GM12878 (cell line): ENCODE measurements around the gene CLCN2.

Experiments
- BACH1 ChIP-seq: fragments of 450-650 bp; IDR thresholded peaks from 2 replicates; pipeline ENCODE4 v1.6.1; 2017; ENCODE audit warnings: mild to moderate bottlenecking, borderline replicate concordance
- BCL11A ChIP-seq: IDR thresholded peaks from 2 replicates; pipeline ENCODE4 v1.6.1; 2011; ENCODE audit warnings: low read depth, low read length
- CTCF ChIP-seq, 3 experiments: IDR thresholded peaks in 2 of 3; conservative IDR thresholded peaks in 1 of 3; 2 replicates each; pipeline ENCODE4 v1.5.1; 2011; ENCODE audit warnings: low read depth in 3 of 3, low read length in 3 of 3, mild to moderate bottlenecking in 3 of 3, control low read depth in 2 of 3, moderate library complexity in 2 of 3, inconsistent platforms in 1 of 3, mixed read lengths in 1 of 3; ENCODE audit not compliant: control insufficient read depth in 2 of 3, insufficient read depth in 1 of 3; ENCODE audit errors: extremely low read depth in 1 of 3
- EZH2 ChIP-seq: IDR thresholded peaks from 2 replicates; pipeline ENCODE4 v1.6.1; 2012; ENCODE audit warnings: low read depth, mild to moderate bottlenecking, control low read depth, inconsistent platforms, low read length, borderline replicate concordance; ENCODE audit not compliant: control insufficient read depth
- IRF5 ChIP-seq: fragments of 450-650 bp; IDR thresholded peaks from 2 replicates; pipeline ENCODE4 v1.6.1; 2017; ENCODE audit warnings: borderline replicate concordance
- MXI1 ChIP-seq: fragments of 150-350 bp; IDR thresholded peaks from 2 replicates; pipeline ENCODE4 v1.6.1; 2011; ENCODE audit warnings: low read depth, mild to moderate bottlenecking, inconsistent platforms, low read length, improper control_type of control experiment
- POLR2A ChIP-seq: IDR thresholded peaks from 2 replicates; pipeline ENCODE4 v1.6.1; 2011; ENCODE audit warnings: low read depth, mild to moderate bottlenecking, low read length
- REST ChIP-seq: IDR thresholded peaks from 2 replicates; pipeline ENCODE4 v1.6.1; 2012; ENCODE audit warnings: mild to moderate bottlenecking, low read depth, low read length
- RFX5 ChIP-seq: IDR thresholded peaks from 2 replicates; pipeline ENCODE4 v1.6.1; 2011; ENCODE audit warnings: low read depth, low read length, improper control_type of control experiment
- SRF ChIP-seq, 2 experiments: IDR thresholded peaks; 2 replicates each; pipeline ENCODE4 v1.6.1; 2011; ENCODE audit warnings: low read depth in 2 of 2, low read length in 2 of 2, mild to moderate bottlenecking in 1 of 2, moderate library complexity in 1 of 2
- ZNF24 ChIP-seq: fragments of 450-650 bp; IDR thresholded peaks from 2 replicates; pipeline ENCODE4 v1.6.1; 2017; ENCODE audit warnings: antibody characterized with exemption, mild to moderate bottlenecking
- ZNF592 ChIP-seq: fragments of 450-650 bp; IDR thresholded peaks from 2 replicates; pipeline ENCODE4 v1.6.1; 2017; ENCODE audit warnings: mild to moderate bottlenecking, moderate library complexity
- TF ChIP-seq, protein P1 (sequence below): IDR thresholded peaks from 2 replicates; pipeline ENCODE4 v1.6.1; 2012; ENCODE audit warnings: low read depth, low read length, improper control_type of control experiment
- TF ChIP-seq, protein P2 (sequence below): IDR thresholded peaks from 2 replicates; pipeline ENCODE4 v1.6.1; 2011; ENCODE audit warnings: low read depth, mild to moderate bottlenecking, low read length, moderate library complexity, borderline replicate concordance; ENCODE audit errors: extremely low read depth

DNA sequence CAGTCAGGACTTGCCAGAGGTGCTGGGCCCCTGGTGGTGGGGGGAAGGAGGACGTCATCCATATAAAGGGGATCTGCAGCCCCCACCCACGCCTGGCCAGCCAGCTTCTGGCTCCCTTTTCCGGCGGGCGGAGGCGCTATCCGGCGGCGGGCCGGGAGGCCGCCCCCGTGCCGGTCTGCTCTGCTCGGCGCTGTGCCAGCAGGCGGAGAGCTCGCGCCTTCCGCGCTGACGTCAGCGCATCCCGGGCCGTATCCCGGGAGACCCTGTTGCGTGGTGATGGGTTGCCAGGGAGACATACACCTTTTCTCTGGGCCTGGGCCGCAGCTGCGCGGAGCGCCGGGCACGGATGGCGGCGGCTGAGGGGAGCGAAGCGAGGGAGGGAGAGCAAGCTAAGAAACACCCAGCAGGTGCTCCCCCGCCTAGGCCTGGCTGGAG lies 22.9 kb downstream of the CLCN2 start:
- TF ChIP-seq ZNF24 (no peak), ZNF592 (no peak), RFX5 (no peak), IRF5 (no peak), EZH2 (no peak), BACH1 (no peak), CTCF (IDR thresholded peaks at IDR 0.05 in 2 of 3, conservative IDR thresholded peaks at IDR 0.05 in 1 of 3; ENCODE audit: control insufficient read depth in 2 of 3, extremely low read depth in 1 of 3, insufficient read depth in 1 of 3, low read depth in 3 of 3, low read length in 3 of 3) (no peak), POLR2A (no peak), BCL11A (no peak), MXI1 (no peak), SRF (IDR thresholded peaks at IDR 0.05; ENCODE audit: low read depth in 2 of 2, low read length in 2 of 2) (no peak), REST (no peak)
- TF ChIP-seq, protein P1, sequence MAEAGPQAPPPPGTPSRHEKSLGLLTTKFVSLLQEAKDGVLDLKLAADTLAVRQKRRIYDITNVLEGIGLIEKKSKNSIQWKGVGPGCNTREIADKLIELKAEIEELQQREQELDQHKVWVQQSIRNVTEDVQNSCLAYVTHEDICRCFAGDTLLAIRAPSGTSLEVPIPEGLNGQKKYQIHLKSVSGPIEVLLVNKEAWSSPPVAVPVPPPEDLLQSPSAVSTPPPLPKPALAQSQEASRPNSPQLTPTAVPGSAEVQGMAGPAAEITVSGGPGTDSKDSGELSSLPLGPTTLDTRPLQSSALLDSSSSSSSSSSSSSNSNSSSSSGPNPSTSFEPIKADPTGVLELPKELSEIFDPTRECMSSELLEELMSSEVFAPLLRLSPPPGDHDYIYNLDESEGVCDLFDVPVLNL = no peak
- TF ChIP-seq, protein P2, sequence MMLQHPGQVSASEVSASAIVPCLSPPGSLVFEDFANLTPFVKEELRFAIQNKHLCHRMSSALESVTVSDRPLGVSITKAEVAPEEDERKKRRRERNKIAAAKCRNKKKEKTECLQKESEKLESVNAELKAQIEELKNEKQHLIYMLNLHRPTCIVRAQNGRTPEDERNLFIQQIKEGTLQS = no peak
